ENCODE measurements around the gene RPGR. TPM values are rescaled to one million over a fixed set of nuclear protein-coding genes. Genes with fewer than 3 reads are reported as not detected.

RPGR gene
- polyA plus RNA-seq, 1 donor (not counting 4 experiments of a cell fraction or from before 2014, with no cell fraction given) = 2.4 TPM

GRCh38 chrX:38313190-38313589 lies 14.1 kb downstream of the RPGR start:
- Histone ChIP-seq H4K20me1 (ENCODE audit: control insufficient read depth, extremely low read depth, insufficient read depth, low read length) (no peaks in the 10 kb centered on the region), H3K4me1 (ENCODE audit: control insufficient read depth, extremely low read depth, insufficient read depth, low read length) (peaks cover 18% of the 10 kb centered on the region), H3K4me2 (ENCODE audit: control insufficient read depth, extremely low read depth, insufficient read depth, low read depth, low read length) (no peak overlapping the region), H3K9me1 (ENCODE audit: control insufficient read depth, extremely low read depth, insufficient read depth, low read length) (no peaks in the 10 kb centered on the region), H3K79me2 (ENCODE audit: control insufficient read depth, insufficient read depth, low read length) (no peaks in the 10 kb centered on the region), H3K27ac (ENCODE audit: control insufficient read depth, insufficient read depth, low read length) (no peak overlapping the region), H3K4me3 (ENCODE audit: control insufficient read depth in 2 of 3, extremely low read depth in 1 of 3, insufficient read depth in 2 of 3, low read depth in 1 of 3, low read length in 3 of 3) (no peak overlapping the region), H3K9ac (ENCODE audit: control insufficient read depth, extremely low read depth, insufficient read depth, low read length) (no peak overlapping the region), H3K27me3 (ENCODE audit: control insufficient read depth, extremely low read depth, insufficient read depth, low read length) (no peaks in the 10 kb centered on the region), H3K36me3 (ENCODE audit: control insufficient read depth in 2 of 2, extremely low read depth in 1 of 2, insufficient read depth in 2 of 2, low read length in 2 of 2) (no peaks in the 10 kb centered on the region), H3K9me3 (ENCODE audit: control insufficient read depth, low read depth, low read length) (no peaks in the 10 kb centered on the region), H2AFZ (ENCODE audit: control insufficient read depth, low read length) (no peak overlapping the region)
- TF ChIP-seq EZH2 (IDR thresholded peaks at IDR 0.05; ENCODE audit: low read length) (no peak), CTCF (optimal IDR thresholded peaks at IDR 0.05 in 1 of 3, IDR thresholded peaks at IDR 0.05 in 1 of 3, conservative IDR thresholded peaks at IDR 0.05 in 1 of 3; ENCODE audit: extremely low read depth in 1 of 3, insufficient read depth in 2 of 3, low read length in 3 of 3) (no peak)
- dilution Hi-C loops (cut with MboI; ENCODE audit: extremely low pct_ligation_motif_present, low sequenced_read_pairs) = no loop called here
- no peak for FAIRE-seq
- DNase-seq (ENCODE audit: low read depth, low spot score) = no peak

GRCh38 chrX:38312436-38312835 lies 14.9 kb downstream of the RPGR start:
- Histone ChIP-seq H3K4me1 (ENCODE audit: control insufficient read depth, extremely low read depth, insufficient read depth, low read length) (peaks cover 18% of the 10 kb centered on the region), H3K4me3 (ENCODE audit: control insufficient read depth in 2 of 3, extremely low read depth in 1 of 3, insufficient read depth in 2 of 3, low read depth in 1 of 3, low read length in 3 of 3) (no peak overlapping the region), H3K4me2 (ENCODE audit: control insufficient read depth, extremely low read depth, insufficient read depth, low read depth, low read length) (peak overlapping the region; percentile 22), H3K36me3 (ENCODE audit: control insufficient read depth in 2 of 2, extremely low read depth in 1 of 2, insufficient read depth in 2 of 2, low read length in 2 of 2) (no peaks in the 10 kb centered on the region), H2AFZ (ENCODE audit: control insufficient read depth, low read length) (no peak overlapping the region), H3K27ac (ENCODE audit: control insufficient read depth, insufficient read depth, low read length) (peak overlapping the region; percentile 36), H4K20me1 (ENCODE audit: control insufficient read depth, extremely low read depth, insufficient read depth, low read length) (no peaks in the 10 kb centered on the region), H3K9ac (ENCODE audit: control insufficient read depth, extremely low read depth, insufficient read depth, low read length) (no peak overlapping the region), H3K27me3 (ENCODE audit: control insufficient read depth, extremely low read depth, insufficient read depth, low read length) (no peaks in the 10 kb centered on the region), H3K9me1 (ENCODE audit: control insufficient read depth, extremely low read depth, insufficient read depth, low read length) (no peaks in the 10 kb centered on the region), H3K9me3 (ENCODE audit: control insufficient read depth, low read depth, low read length) (no peaks in the 10 kb centered on the region), H3K79me2 (ENCODE audit: control insufficient read depth, insufficient read depth, low read length) (no peaks in the 10 kb centered on the region)
- dilution Hi-C loops (cut with MboI; ENCODE audit: extremely low pct_ligation_motif_present, low sequenced_read_pairs) = no loop called here
- FAIRE-seq = peak; percentile 36
- no peak for DNase-seq (ENCODE audit: low read depth, low spot score)
- no peak for TF ChIP-seq CTCF (optimal IDR thresholded peaks at IDR 0.05 in 1 of 3, IDR thresholded peaks at IDR 0.05 in 1 of 3, conservative IDR thresholded peaks at IDR 0.05 in 1 of 3; ENCODE audit: extremely low read depth in 1 of 3, insufficient read depth in 2 of 3, low read length in 3 of 3)
- no peak for TF ChIP-seq EZH2 (IDR thresholded peaks at IDR 0.05; ENCODE audit: low read length)

Measured in keratinocyte (primary cell).